Measurements from ENCODE around the gene SNX25. TPM values are rescaled to one million over a fixed set of nuclear protein-coding genes. Genes with fewer than 3 reads are reported as not detected.
A peak's percentile ranks its signal among the peaks of the same experiment; 100 is the strongest.

Gene SNX25
- total and polyA plus RNA-seq, 12 donors: 4.4 to 12.6 (median 9.2) TPM

- 78 to 79% methylated on average over 5 of the region's 5 CpGs for WGBS, 2 donors
- Histone ChIP-seq H3K4me1 (peaks cover 0 to 8% (median 0%) of the 10 kb centered on the region in 9 donors), H3K27me3 (no peaks in the 10 kb centered on the region), H3K36me3 (peaks cover 0 to 10% (median 0%) of the 10 kb centered on the region in 9 donors), H3K27ac (no peak overlapping the region), H3K9me3 (no peaks in the 10 kb centered on the region), H3K4me3 (no peak overlapping the region)
- TF ChIP-seq CTCF (IDR thresholded peaks at IDR 0.05): peak in 8 of 9 donors; percentile 8 to 65 (median 50)
- peak in 7 of 8 donors; percentile 44 to 71 (median 65) for ATAC-seq
- peak in 1 of 2 donors; percentile 13 for DNase-seq
- intact Hi-C loops (cut with DNase I): loop anchor here in 2 of 10 donors (10.0 kb wide), 1 partner anchor 90 kb away; no protein-coding TSS in a partner anchor
These were observed 95.7 kb downstream of the SNX25 start for GRCh38 chr4:185304944-185305690.

- DNase-seq (no peak), ATAC-seq (no peak)
- 89% methylated on average over 7 of the region's 7 CpGs for WGBS, 2 donors
- peaks cover 0 to 8% (median 0%) of the 10 kb centered on the region in 9 donors for H3K4me1 ChIP-seq
- H3K27me3 ChIP-seq: no peaks in the 10 kb centered on the region
- no peak overlapping the region for H3K4me3 ChIP-seq
- H3K9me3 ChIP-seq: no peaks in the 10 kb centered on the region
- peaks cover 0 to 17% (median 6%) of the 10 kb centered on the region in 9 donors for H3K36me3 ChIP-seq
- intact Hi-C loops (cut with DNase I): loop anchor here in 2 of 10 donors (10.0 kb wide), 1 partner anchor 91 kb away; no protein-coding TSS in a partner anchor
- no peak for TF ChIP-seq CTCF (IDR thresholded peaks at IDR 0.05)
- no peak overlapping the region for H3K27ac ChIP-seq
These were observed 96.6 kb downstream of the SNX25 start for GRCh38 chr4:185305979-185306442.

GRCh38 chr4:185307136-185307950 is 97.9 kb downstream of the SNX25 start:
- H3K9me3 ChIP-seq: no peaks in the 10 kb centered on the region
- no peak for TF ChIP-seq CTCF (IDR thresholded peaks at IDR 0.05)
- 80 to 83% methylated on average over 5 of the region's 5 CpGs for WGBS, 2 donors
- peaks cover 0 to 31% (median 14%) of the 10 kb centered on the region in 9 donors for H3K36me3 ChIP-seq
- ATAC-seq: no peak
- H3K27me3 ChIP-seq: no peaks in the 10 kb centered on the region
- H3K27ac ChIP-seq: no peak overlapping the region
- no peak overlapping the region for H3K4me3 ChIP-seq
- no peak for DNase-seq
- H3K4me1 ChIP-seq: peaks cover 0 to 8% (median 0%) of the 10 kb centered on the region in 9 donors
- intact Hi-C loops (cut with DNase I): loop anchor here in 2 of 10 donors (10.0 kb wide), 1 partner anchor 93 kb away; no protein-coding TSS in a partner anchor

- peaks cover 0 to 51% (median 14%) of the 10 kb centered on the region in 9 donors for H3K36me3 ChIP-seq
- H3K4me3 ChIP-seq: no peak overlapping the region
- WGBS, 2 donors: 88 to 90% methylated on average over 4 of the region's 4 CpGs
- intact Hi-C loops (cut with DNase I): loop anchor here in 2 of 10 donors (10.0 kb wide), 1 partner anchor 95 kb away; no protein-coding TSS in a partner anchor
- H3K4me1 ChIP-seq: peaks cover 0 to 7% (median 0%) of the 10 kb centered on the region in 9 donors
- ATAC-seq: no peak
- DNase-seq: no peak
- no peaks in the 10 kb centered on the region for H3K27me3 ChIP-seq
- no peak overlapping the region for H3K27ac ChIP-seq
- TF ChIP-seq CTCF (IDR thresholded peaks at IDR 0.05): no peak
- no peaks in the 10 kb centered on the region for H3K9me3 ChIP-seq
These were observed 100.4 kb downstream of the SNX25 start for GRCh38 chr4:185309770-185310169.

Data from heart right ventricle (tissue), 16 donors.